T-cell (primary cell): ENCODE results near the gene ANO1. TPM values are rescaled to one million over a fixed set of nuclear protein-coding genes. Genes with fewer than 3 reads are reported as not detected.

Experiments used
- ATAC-seq, 4 experiments: fragments of 200-7000 bp in 3 of 4; fragments of 150-1000 bp in 1 of 4; cut with Tn5 transposase; replicated peaks in 1 of 4; 1 replicate in 3 of 4; 2 replicates in 1 of 4; pipeline ENCODE4 v1.10.0; 2021; ENCODE audit warnings: moderate library complexity in 3 of 4, mild to moderate bottlenecking in 2 of 4, moderate number of reproducible peaks in 1 of 4
- CTCF ChIA-PET, 2 donors: fragments of 300-600 bp; sonication (Branson Sonifier 250); formaldehyde crosslinking; loops; one replicate each; lab custom pipeline; 2022; ENCODE audit warnings: antibody characterized with exemption in 2 of 2; lab: Charles Lee
- POLR2A ChIA-PET, 2 donors: fragments of 300-600 bp; sonication (Branson Sonifier 250); formaldehyde crosslinking; loops; one replicate each; lab custom pipeline; 2022; ENCODE audit warnings: antibody characterized with exemption in 2 of 2; lab: Charles Lee
- DNase-seq, 35 experiments: peaks; one replicate each; pipeline versions ENCODE4 v3.0.0 to v3.0.0-alpha.2; 2013 to 2023
- H3K27ac ChIP-seq: one replicate; pipeline ENCODE4 v1.5.1; 2013; ENCODE audit warnings: low read length
- H3K27me3 ChIP-seq, 2 experiments: replicated peaks in 1 of 2; 1 replicate in 1 of 2; 2 replicates in 1 of 2; pipeline versions ENCODE4 v1.6.1 to v1.7.0; 2013; ENCODE audit warnings: low read length in 1 of 2, mixed read lengths in 1 of 2; ENCODE audit not compliant: control insufficient read depth in 2 of 2, insufficient read depth in 2 of 2; ENCODE audit errors: extremely low read depth in 1 of 2
- H3K36me3 ChIP-seq, 2 donors: 1 replicate in 1 of 2; 2 replicates in 1 of 2; pipeline versions ENCODE4 v1.6.1 to v1.7.0; 2013; ENCODE audit warnings: low read length in 1 of 2; ENCODE audit not compliant: control insufficient read depth in 2 of 2, insufficient read depth in 1 of 2; ENCODE audit errors: extremely low read depth in 1 of 2
- H3K4me1 ChIP-seq, 2 experiments: 1 replicate in 1 of 2; 2 replicates in 1 of 2; pipeline versions ENCODE4 v1.6.1 to v1.7.0; 2013; ENCODE audit warnings: low read length in 2 of 2, mixed read lengths in 1 of 2; ENCODE audit not compliant: insufficient read depth in 2 of 2, control insufficient read depth in 1 of 2; ENCODE audit errors: extremely low read depth in 1 of 2
- H3K4me3 ChIP-seq, 2 donors: 1 replicate in 1 of 2; 2 replicates in 1 of 2; pipeline versions ENCODE4 v1.5.1 to v1.7.0; 2013; ENCODE audit warnings: mild to moderate bottlenecking in 2 of 2, low read length in 1 of 2, moderate library complexity in 1 of 2; ENCODE audit not compliant: control insufficient read depth in 1 of 2; ENCODE audit errors: extremely low read depth in 1 of 2
- H3K9me3 ChIP-seq: 2 replicates; pipeline ENCODE4 v1.7.0; 2013
- H3K27ac Mint-ChIP-seq, 2 donors: one replicate each; pipeline ENCODE4 v1.8.0; 2020 to 2021; ENCODE audit warnings: mild to moderate bottlenecking in 2 of 2, mixed read lengths in 2 of 2
- H3K27me3 Mint-ChIP-seq, 2 donors: one replicate each; pipeline ENCODE4 v1.8.0; 2021 to 2022; ENCODE audit warnings: mixed read lengths in 2 of 2
- H3K36me3 Mint-ChIP-seq: one replicate; pipeline ENCODE4 v1.8.0; 2021; ENCODE audit warnings: mixed read lengths
- H3K4me1 Mint-ChIP-seq, 3 donors: one replicate each; pipeline ENCODE4 v1.8.0; 2020 to 2022; ENCODE audit warnings: mixed read lengths in 3 of 3, mild to moderate bottlenecking in 1 of 3
- H3K4me3 Mint-ChIP-seq, 3 donors: one replicate each; pipeline ENCODE4 v1.8.0; 2020 to 2022; ENCODE audit warnings: mild to moderate bottlenecking in 3 of 3, mixed read lengths in 3 of 3, moderate library complexity in 3 of 3
- H3K9me3 Mint-ChIP-seq, 3 donors: one replicate each; pipeline ENCODE4 v1.8.0; 2020 to 2022; ENCODE audit warnings: mixed read lengths in 3 of 3
- WGBS: methylation state at CpG from one replicate; pipeline ENCODE4 v1.1.5; 2013; ENCODE audit warnings: missing lambda C conversion rate; ENCODE audit not compliant: insufficient coverage; 5-methylcytosine and 5-hydroxymethylcytosine counted together
- total RNA-seq, 35 experiments: library from RNA in 6 of 35; stranded (reverse) in 6 of 35; fragments of 120-200 nt in 1 of 35; gene quantifications; one replicate each; pipeline versions ENCODE4 v1.2.1 to v1.2.4 and lab custom pipeline; 2013 to 2026

The ANO1 gene
- total RNA-seq, 5 donors from 2014 or later (not counting 1 experiment from before 2014, with no cell fraction given), result 0.19 to 0.38 (median 0.33) TPM; not detected in 2

- no peaks in the 10 kb centered on the region for H3K9me3 ChIP-seq
- H3K4me1 ChIP-seq, result no peaks in the 10 kb centered on the region
- POLR2A ChIA-PET, result no interaction called here
- DNase-seq, result no peak
- Mint-ChIP-seq H3K9me3 (no peaks in the 10 kb centered on the region), H3K36me3 (no peaks in the 10 kb centered on the region), H3K27me3 (peaks cover 4 to 6% of the 10 kb centered on the region in 2 donors), H3K4me3 (no peak overlapping the region), H3K27ac (no peak overlapping the region), H3K4me1 (no peaks in the 10 kb centered on the region)
- no peaks in the 10 kb centered on the region for H3K36me3 ChIP-seq
- no peak overlapping the region for H3K4me3 ChIP-seq
- CTCF ChIA-PET, result no interaction called here
- 89% methylated on average over 10 of the region's 14 CpGs for WGBS
- H3K27me3 ChIP-seq, result peaks cover 0 to 17% of the 10 kb centered on the region in 2 experiments
- no peak for ATAC-seq
- H3K27ac ChIP-seq, result no peak overlapping the region
Measured at GRCh38 chr11:70155386-70155785, 77.3 kb downstream of the ANO1 start.

GRCh38 chr11:70156291-70157037 is 78.3 kb downstream of the ANO1 start:
- ATAC-seq, result no peak
- H3K4me1 ChIP-seq, result no peaks in the 10 kb centered on the region
- H3K36me3 ChIP-seq, result no peaks in the 10 kb centered on the region
- 80% methylated on average over 11 of the region's 18 CpGs for WGBS
- Mint-ChIP-seq H3K27ac (no peak overlapping the region), H3K36me3 (no peaks in the 10 kb centered on the region), H3K9me3 (no peaks in the 10 kb centered on the region), H3K4me3 (no peak overlapping the region), H3K27me3 (peaks cover 4% of the 10 kb centered on the region in 2 donors), H3K4me1 (no peaks in the 10 kb centered on the region)
- no peak overlapping the region for H3K27ac ChIP-seq
- ChIA-PET CTCF (no interaction called here), POLR2A (no interaction called here)
- no peaks in the 10 kb centered on the region for H3K9me3 ChIP-seq
- peaks cover 0 to 13% of the 10 kb centered on the region in 2 experiments for H3K27me3 ChIP-seq
- no peak overlapping the region for H3K4me3 ChIP-seq
- no peak for DNase-seq

- no peaks in the 10 kb centered on the region for H3K4me1 Mint-ChIP-seq
- Histone ChIP-seq H3K4me3 (no peak overlapping the region), H3K27ac (no peak overlapping the region), H3K27me3 (peaks cover 0 to 22% of the 10 kb centered on the region in 2 experiments), H3K36me3 (no peaks in the 10 kb centered on the region), H3K4me1 (no peaks in the 10 kb centered on the region), H3K9me3 (no peaks in the 10 kb centered on the region)
- H3K27me3 Mint-ChIP-seq, result peaks cover 4 to 8% of the 10 kb centered on the region in 2 donors
- H3K9me3 Mint-ChIP-seq, result no peaks in the 10 kb centered on the region
- ChIA-PET CTCF (no interaction called here), POLR2A (no interaction called here)
- H3K27ac Mint-ChIP-seq, result no peak overlapping the region
- no peak for ATAC-seq
- 54% methylated on average over 8 of the region's 8 CpGs for whole genome bisulfite sequencing
- H3K36me3 Mint-ChIP-seq, result no peaks in the 10 kb centered on the region
- no peak overlapping the region for H3K4me3 Mint-ChIP-seq
- DNase-seq, result no peak
Measured at GRCh38 chr11:70158201-70158600, 80.1 kb downstream of the ANO1 start.

GRCh38 chr11:70158757-70159389 is 80.8 kb downstream of the ANO1 start:
- Mint-ChIP-seq H3K36me3 (no peaks in the 10 kb centered on the region), H3K4me3 (no peak overlapping the region), H3K27me3 (peaks cover 4 to 8% of the 10 kb centered on the region in 2 donors), H3K4me1 (no peaks in the 10 kb centered on the region), H3K27ac (no peak overlapping the region), H3K9me3 (no peaks in the 10 kb centered on the region)
- H3K4me3 ChIP-seq, result no peak overlapping the region
- no peaks in the 10 kb centered on the region for H3K4me1 ChIP-seq
- no peaks in the 10 kb centered on the region for H3K9me3 ChIP-seq
- no peak overlapping the region for H3K27ac ChIP-seq
- ATAC-seq (no peak), DNase-seq (no peak)
- 96% methylated on average over 7 of the region's 14 CpGs for WGBS
- H3K36me3 ChIP-seq, result no peaks in the 10 kb centered on the region
- ChIA-PET POLR2A (no interaction called here), CTCF (no interaction called here)
- H3K27me3 ChIP-seq, result peaks cover 0 to 22% of the 10 kb centered on the region in 2 experiments

DNA sequence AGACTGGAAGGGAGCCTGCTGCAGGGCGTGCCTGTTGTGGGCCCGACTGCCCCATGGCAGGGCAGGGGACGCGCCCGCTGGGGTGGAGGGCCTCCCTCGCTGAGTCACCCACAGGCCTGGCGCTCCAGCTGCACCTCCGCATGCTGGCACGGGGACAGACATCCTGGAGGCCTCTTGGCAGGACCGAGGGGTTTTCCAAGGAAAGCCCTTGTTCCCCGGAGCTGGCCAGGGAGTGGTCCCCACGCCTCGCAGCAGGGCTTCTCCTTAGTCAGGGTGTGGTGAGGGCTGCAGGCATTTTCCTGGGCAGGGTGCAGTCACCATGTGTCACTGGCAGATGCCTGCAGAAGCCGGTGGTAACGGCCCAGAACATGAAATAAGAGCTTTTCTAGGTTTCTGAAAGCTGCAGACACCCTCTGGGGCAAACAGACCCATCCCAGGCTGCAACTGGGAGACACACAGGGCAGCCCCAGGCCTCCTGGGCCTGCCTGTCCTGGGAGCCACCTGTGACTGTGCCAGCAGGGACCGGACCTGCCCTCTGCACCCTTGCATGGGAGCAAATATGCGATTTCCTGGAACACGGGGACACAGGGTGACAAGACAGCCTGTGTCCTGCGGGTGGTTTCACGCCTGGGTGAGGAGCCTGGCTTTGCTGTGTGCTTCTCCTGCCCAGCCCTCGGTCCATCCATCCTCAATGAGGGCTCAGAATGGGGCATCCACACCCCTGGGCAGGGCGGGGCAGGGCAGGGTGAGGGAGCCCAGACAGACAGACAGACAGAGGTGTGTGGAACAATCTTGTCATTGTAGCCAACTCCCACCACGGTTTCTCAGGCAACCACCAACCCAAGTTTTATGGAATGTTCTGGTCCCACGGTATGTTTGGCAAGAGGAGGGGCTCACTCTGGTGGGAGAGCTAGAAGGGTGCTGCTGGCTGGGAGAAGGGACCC is 81.8 kb downstream of the ANO1 start:
- Histone ChIP-seq H3K9me3 (no peaks in the 10 kb centered on the region), H3K27ac (no peak overlapping the region), H3K36me3 (no peaks in the 10 kb centered on the region), H3K4me1 (no peaks in the 10 kb centered on the region), H3K27me3 (peaks cover 0 to 20% of the 10 kb centered on the region in 2 experiments), H3K4me3 (no peak overlapping the region)
- 76% methylated on average over 21 of the region's 24 CpGs for WGBS
- Mint-ChIP-seq H3K27ac (no peak overlapping the region), H3K27me3 (peaks cover 4 to 8% of the 10 kb centered on the region in 2 donors), H3K36me3 (no peaks in the 10 kb centered on the region), H3K4me1 (no peaks in the 10 kb centered on the region), H3K9me3 (no peaks in the 10 kb centered on the region), H3K4me3 (no peak overlapping the region)
- DNase-seq, result no peak
- ChIA-PET POLR2A (no interaction called here), CTCF (no interaction called here)
- ATAC-seq, result no peak

GRCh38 chr11:70161043-70161625 is 83.0 kb downstream of the ANO1 start:
- WGBS, result 88% methylated on average over 17 of the region's 17 CpGs
- Mint-ChIP-seq H3K27me3 (peaks cover 0 to 8% of the 10 kb centered on the region in 2 donors), H3K4me1 (no peaks in the 10 kb centered on the region), H3K9me3 (no peaks in the 10 kb centered on the region), H3K4me3 (no peak overlapping the region), H3K27ac (no peak overlapping the region), H3K36me3 (no peaks in the 10 kb centered on the region)
- Histone ChIP-seq H3K27me3 (peaks cover 0 to 24% of the 10 kb centered on the region in 2 experiments), H3K27ac (no peak overlapping the region), H3K4me1 (no peaks in the 10 kb centered on the region), H3K36me3 (no peaks in the 10 kb centered on the region), H3K4me3 (no peak overlapping the region), H3K9me3 (no peaks in the 10 kb centered on the region)
- CTCF ChIA-PET, result no interaction called here
- DNase-seq, result no peak
- POLR2A ChIA-PET, result no interaction called here
- ATAC-seq, result no peak
